ENCODE results near the gene TIFAB.
"Not testable (repeated sequence)": the region's sequence is repeated elsewhere in the genome, so short reads cannot be mapped to it uniquely, and the experiment has no call there.

The TIFAB gene

GRCh38 chr5:135452321-135453030, at the start of gene TIFAB:
TIFAB (minus strand) TSS chr5:135452351; CDS start chr5:135449939, 2,412 bp downstream.
- ChIA-PET CTCF (interaction anchor here (0.5 to 1.1 kb wide), 3 partner anchors 26 to 169 kb away, joined by 3 read pairs; no protein-coding TSS in a partner anchor), POLR2A (no interaction called here)
- Histone ChIP-seq H3K4me3 (ENCODE audit: low read depth, low read length) (no peak within 1 kb of the TSS), H3K36me3 (ENCODE audit: control insufficient read depth in 2 of 2, insufficient read depth in 1 of 2, low read length in 2 of 2) (no peaks in the 10 kb centered on the region), H3K27ac (ENCODE audit: extremely low read depth, low read depth, low read length) (no peak within 1 kb of the TSS), H3K4me1 (ENCODE audit: control insufficient read depth, insufficient read depth, low read length) (no peaks in the 10 kb centered on the region), H3K9me3 (ENCODE audit: control insufficient read depth, insufficient read depth, low read depth, low read length) (no peaks in the 10 kb centered on the region)
- TF ChIP-seq OVOL3 (tag by site-specific recombination; IDR thresholded peaks at IDR 0.05): no peak
- TF ChIP-seq ZNF747 (tag by site-specific recombination; IDR thresholded peaks at IDR 0.05): no peak
- TF ChIP-seq ZNF391 (tag by site-specific recombination; IDR thresholded peaks at IDR 0.05; ENCODE audit: borderline replicate concordance, low read depth): no peak
- no peak for TF ChIP-seq RBAK (tag by site-specific recombination; IDR thresholded peaks at IDR 0.05)
- no peak for TF ChIP-seq KLF8 (tag by site-specific recombination; IDR thresholded peaks at IDR 0.05)
- TF ChIP-seq ZNF623 (tag by site-specific recombination; IDR thresholded peaks at IDR 0.05): no peak
- no peak for TF ChIP-seq ZNF580 (tag by site-specific recombination; IDR thresholded peaks at IDR 0.05)

GRCh38 chr5:135498637-135498995, 46.5 kb upstream of the TIFAB start:
- POLR2A ChIA-PET: no interaction called here
- CTCF ChIA-PET: interaction anchor here (1.5 kb wide), 1 partner anchor 32 kb away, joined by 7 read pairs; no protein-coding TSS in a partner anchor
- Histone ChIP-seq H3K27ac (ENCODE audit: extremely low read depth, low read depth, low read length) (no peak overlapping the region), H3K36me3 (ENCODE audit: control insufficient read depth in 2 of 2, insufficient read depth in 1 of 2, low read length in 2 of 2) (no peaks in the 10 kb centered on the region), H3K4me1 (ENCODE audit: control insufficient read depth, insufficient read depth, low read length) (peaks cover 4% of the 10 kb centered on the region), H3K4me3 (ENCODE audit: low read depth, low read length) (no peak overlapping the region), H3K9me3 (ENCODE audit: control insufficient read depth, insufficient read depth, low read depth, low read length) (no peaks in the 10 kb centered on the region)
- TF ChIP-seq ZNF426 (tag by site-specific recombination; IDR thresholded peaks at IDR 0.05) (no peak), SCRT2 (tag by site-specific recombination; IDR thresholded peaks at IDR 0.05) (peak; percentile 39; the same call in 1 of the 2 replicates)

GRCh38 chr5:135497971-135498636, 46.0 kb upstream of the TIFAB start:
- H3K4me1 ChIP-seq (ENCODE audit: control insufficient read depth, insufficient read depth, low read length): peaks cover 4% of the 10 kb centered on the region
- no peak overlapping the region for H3K4me3 ChIP-seq (ENCODE audit: low read depth, low read length)
- ChIA-PET CTCF (interaction anchor here (0.6 kb wide), 1 partner anchor 99 kb away, joined by 4 read pairs; the partner anchor contains the start of gene MACROH2A1), POLR2A (interaction anchor here (0.6 to 1.0 kb wide), 2 partner anchors 9 kb away, joined by 3 read pairs; no protein-coding TSS in a partner anchor)
- H3K27ac ChIP-seq (ENCODE audit: extremely low read depth, low read depth, low read length): no peak overlapping the region
- H3K9me3 ChIP-seq (ENCODE audit: control insufficient read depth, insufficient read depth, low read depth, low read length): no peaks in the 10 kb centered on the region
- TF ChIP-seq ZBTB17 (tag by site-specific recombination; IDR thresholded peaks at IDR 0.05) (0 out of 2 replicates have a peak, but pooled peaks have one; percentile 19), TSHZ1 (tag by site-specific recombination; IDR thresholded peaks at IDR 0.05; ENCODE audit: borderline replicate concordance) (no peak), ZNF121 (tag by site-specific recombination; IDR thresholded peaks at IDR 0.05) (no peak)
- no peaks in the 10 kb centered on the region for H3K36me3 ChIP-seq (ENCODE audit: control insufficient read depth in 2 of 2, insufficient read depth in 1 of 2, low read length in 2 of 2)

- H3K9me3 ChIP-seq (ENCODE audit: control insufficient read depth, insufficient read depth, low read depth, low read length); POLR2A ChIA-PET; H3K36me3 ChIP-seq (ENCODE audit: control insufficient read depth in 2 of 2, insufficient read depth in 1 of 2, low read length in 2 of 2); H3K27ac ChIP-seq (ENCODE audit: extremely low read depth, low read depth, low read length); H3K4me3 ChIP-seq (ENCODE audit: low read depth, low read length): not testable (repeated sequence)
- H3K4me1 ChIP-seq (ENCODE audit: control insufficient read depth, insufficient read depth, low read length): peaks cover 13% of the 10 kb centered on the region
- CTCF ChIA-PET: interaction anchor here (0.6 to 1.5 kb wide), 3 partner anchors 17 to 38 kb away, joined by 3 to 4 read pairs (median 3); no protein-coding TSS in a partner anchor
Measured at GRCh38 chr5:135495531-135495930, 43.4 kb upstream of the TIFAB start.
